ENCODE data around the gene VTN.
"Not testable (repeated sequence)": the region's sequence is repeated elsewhere in the genome, so short reads cannot be mapped to it uniquely, and the experiment has no call there.

The VTN gene

GRCh38 chr17:28339431-28339830 lies 30.7 kb downstream of the VTN start:
- DNase-seq, result no peak

GRCh38 chr17:28338769-28339212 lies 31.3 kb downstream of the VTN start:
- not testable (repeated sequence) for DNase-seq

- no peak for DNase-seq
Measured at GRCh38 chr17:28338056-28338768, 31.9 kb downstream of the VTN start.

- DNase-seq, result no peak
Measured at GRCh38 chr17:28335959-28336871, 33.9 kb downstream of the VTN start.

- peak; percentile 96 for DNase-seq
Measured at GRCh38 chr17:28335201-28335958, 34.7 kb downstream of the VTN start, which contains the start of the genes IFT20 and TNFAIP1. IFT20 (minus strand) TSS chr17:28335472; CDS start chr17:28331985, 3,487 bp downstream. TNFAIP1 (plus strand) TSS chr17:28335761; CDS start chr17:28339522, 3,761 bp downstream.

- DNase-seq, result no peak
Measured at GRCh38 chr17:28334666-28335200, 35.4 kb downstream of the VTN start.

GRCh38 chr17:28334171-28334570 lies 35.9 kb downstream of the VTN start:
- no peak for DNase-seq

GRCh38 chr17:28333083-28333746 lies 36.9 kb downstream of the VTN start:
- no peak for DNase-seq

- no peak for DNase-seq
Measured at GRCh38 chr17:28331891-28332420, 38.2 kb downstream of the VTN start.

GRCh38 chr17:28330671-28331070 lies 39.4 kb downstream of the VTN start:
- no peak for DNase-seq

GRCh38 chr17:28328325-28328724 lies 41.8 kb downstream of the VTN start:
- no peak for DNase-seq

- DNase-seq, result no peak
Measured at GRCh38 chr17:28327709-28328108, 42.4 kb downstream of the VTN start.

- DNase-seq, result no peak
Measured at GRCh38 chr17:28327031-28327607, 43.0 kb downstream of the VTN start.

- no peak for DNase-seq
Measured at GRCh38 chr17:28326114-28326513, 44.0 kb downstream of the VTN start.

- DNase-seq, result no peak
Measured at GRCh38 chr17:28325211-28325610, 44.9 kb downstream of the VTN start.

GRCh38 chr17:28324781-28325180 lies 45.3 kb downstream of the VTN start:
- DNase-seq, result no peak

GRCh38 chr17:28324267-28324745 lies 45.8 kb downstream of the VTN start:
- DNase-seq, result no peak

GRCh38 chr17:28320215-28321061 lies 49.7 kb downstream of the VTN start:
- no peak for DNase-seq

GRCh38 chr17:28319598-28319935 lies 50.5 kb downstream of the VTN start:
- no peak for DNase-seq
